ENCODE data around the gene TBCB.
"Not testable (repeated sequence)": the region's sequence is repeated elsewhere in the genome, so short reads cannot be mapped to it uniquely, and the experiment has no call there.

Gene TBCB

DNA sequence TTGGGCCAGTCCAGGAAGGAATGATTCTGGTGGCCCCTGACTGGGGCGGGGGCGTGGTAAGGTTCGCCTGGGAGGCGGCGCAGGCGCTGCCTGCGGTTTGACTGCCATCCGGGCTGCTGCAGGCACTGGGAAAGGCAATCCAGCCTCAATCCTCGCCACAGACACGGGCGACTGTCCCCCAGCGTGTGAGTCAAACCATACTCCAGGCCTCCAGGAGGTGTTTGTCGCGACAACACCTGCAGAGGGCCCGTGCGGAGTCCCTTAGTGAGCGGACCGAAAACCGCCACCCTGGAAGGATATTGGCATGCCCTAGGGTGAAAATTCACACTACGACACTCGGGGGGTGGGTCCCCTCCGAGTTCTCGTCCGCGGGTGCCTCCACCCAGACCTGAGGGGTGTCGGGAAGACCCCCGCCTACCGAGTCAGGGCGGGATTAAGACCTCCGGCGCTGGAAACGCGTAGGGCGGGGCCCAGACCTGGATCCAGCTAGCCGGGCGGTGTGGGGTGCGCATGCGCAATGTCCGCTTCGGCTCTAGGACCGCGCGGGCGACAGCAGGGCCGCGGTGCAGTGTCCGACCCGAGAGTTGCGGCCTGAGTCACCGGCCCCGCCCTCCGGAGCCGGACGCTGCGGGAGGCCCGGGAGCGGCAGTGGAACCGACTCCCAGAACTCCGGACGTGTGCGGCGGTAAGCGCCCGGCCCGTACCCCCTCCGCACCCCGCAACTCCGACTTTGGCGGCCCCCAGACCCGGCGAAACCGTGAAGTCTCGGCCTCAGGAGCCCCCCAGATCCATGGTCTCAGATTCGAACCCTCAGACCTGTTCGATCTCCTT is 24.4 kb downstream of the TBCB start, which contains the start of gene CAPNS1:
TSS of gene CAPNS1 (plus strand) at position 594 of the 831 bp plus-strand sequence. CDS start 946 bp downstream, outside the sequence.
- DNase-seq, result peak; percentile 93

DNA sequence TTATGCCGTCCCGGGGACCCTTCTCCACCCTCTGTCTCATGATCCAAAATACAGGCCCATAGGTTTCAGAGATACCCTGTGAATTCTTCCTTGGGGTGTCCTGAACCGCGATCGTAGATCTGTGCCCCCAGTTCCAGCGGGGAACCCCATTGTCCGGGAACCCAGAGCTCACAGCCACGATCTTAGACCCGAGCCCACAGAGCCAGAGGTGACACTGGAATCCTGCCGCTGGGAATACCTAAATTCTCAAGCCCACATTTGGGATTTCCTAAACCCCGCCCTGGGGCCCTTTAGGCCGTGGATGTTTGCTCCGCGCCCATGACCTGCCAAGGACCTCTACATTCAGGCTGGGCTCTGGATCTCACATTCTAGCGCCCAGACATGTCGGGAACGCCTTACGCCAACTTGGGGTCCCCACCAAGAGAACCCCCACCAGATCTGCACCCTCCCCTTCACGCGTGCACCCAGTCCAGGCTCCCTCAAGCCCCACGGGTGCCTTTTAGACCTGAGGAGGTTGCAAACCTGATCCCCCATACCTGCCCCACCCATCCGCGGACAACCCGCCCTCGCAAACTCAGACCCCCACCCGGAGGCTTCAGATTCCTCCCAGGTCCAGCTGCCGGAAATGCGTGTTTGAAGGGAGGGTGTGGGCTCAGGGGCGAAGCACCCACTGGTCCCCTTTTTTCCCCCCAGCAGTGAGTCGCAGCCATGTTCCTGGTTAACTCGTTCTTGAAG is 25.2 kb downstream of the TBCB start:
- DNase-seq, result no peak

DNA sequence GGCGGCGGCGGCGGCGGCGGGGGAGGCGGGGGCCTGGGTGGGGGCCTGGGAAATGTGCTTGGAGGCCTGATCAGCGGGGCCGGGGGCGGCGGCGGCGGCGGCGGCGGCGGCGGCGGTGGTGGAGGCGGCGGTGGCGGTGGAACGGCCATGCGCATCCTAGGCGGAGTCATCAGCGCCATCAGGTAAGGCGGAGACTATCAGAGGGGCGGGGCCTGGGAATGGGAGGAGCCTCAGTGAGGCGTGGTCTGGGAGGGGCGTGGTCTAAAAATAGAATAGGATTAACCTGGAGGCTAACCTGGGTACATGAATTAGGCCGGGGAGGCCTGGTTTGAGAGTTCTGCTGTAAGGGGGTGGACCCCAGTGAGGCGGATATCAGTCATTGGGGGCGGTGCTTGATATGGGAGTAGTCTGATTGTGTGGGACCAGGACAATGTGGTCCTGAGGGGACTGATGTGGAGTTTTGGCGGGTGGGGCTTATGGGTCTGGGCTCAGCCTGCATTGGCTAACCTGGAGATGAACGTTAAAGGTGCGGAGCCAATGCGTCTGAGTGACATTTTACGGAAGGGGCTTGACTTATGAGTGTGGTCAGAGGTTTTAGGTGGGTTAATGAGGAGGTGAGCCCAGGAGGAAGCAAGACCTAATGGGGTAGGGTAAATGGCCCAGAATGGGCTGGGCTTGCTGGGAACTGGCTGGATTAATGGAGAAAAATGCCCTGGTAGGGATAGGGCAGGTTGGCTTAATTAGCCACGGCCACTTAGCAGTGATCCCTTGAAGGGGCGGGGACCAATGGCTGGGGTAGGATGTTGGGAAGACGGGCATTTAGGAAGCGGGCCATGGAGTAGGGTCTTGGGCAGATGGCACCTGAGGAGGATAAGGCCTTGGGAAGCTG is 26.0 kb downstream of the TBCB start:
- DNase-seq, result peak; percentile 91 to 95

DNA sequence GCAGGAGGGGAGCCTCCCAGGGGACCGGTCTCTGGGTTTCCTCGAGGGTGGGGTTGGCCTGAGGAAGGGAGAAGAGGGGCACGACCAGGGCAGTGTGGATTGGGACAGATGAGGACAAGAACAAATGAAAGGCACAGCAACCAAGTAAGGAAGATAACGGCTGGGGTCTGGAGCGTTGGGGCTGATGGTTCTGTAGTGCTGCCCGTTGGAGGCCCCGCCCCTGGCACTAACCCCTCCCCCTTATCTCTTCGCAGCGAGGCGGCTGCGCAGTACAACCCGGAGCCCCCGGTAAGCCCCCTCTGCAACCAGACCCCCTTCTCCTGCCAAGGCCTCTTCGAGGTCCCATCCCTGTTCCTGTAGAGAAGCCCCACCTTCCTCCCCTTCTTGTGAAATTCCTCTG is 26.8 kb downstream of the TBCB start:
- no peak for DNase-seq

DNA sequence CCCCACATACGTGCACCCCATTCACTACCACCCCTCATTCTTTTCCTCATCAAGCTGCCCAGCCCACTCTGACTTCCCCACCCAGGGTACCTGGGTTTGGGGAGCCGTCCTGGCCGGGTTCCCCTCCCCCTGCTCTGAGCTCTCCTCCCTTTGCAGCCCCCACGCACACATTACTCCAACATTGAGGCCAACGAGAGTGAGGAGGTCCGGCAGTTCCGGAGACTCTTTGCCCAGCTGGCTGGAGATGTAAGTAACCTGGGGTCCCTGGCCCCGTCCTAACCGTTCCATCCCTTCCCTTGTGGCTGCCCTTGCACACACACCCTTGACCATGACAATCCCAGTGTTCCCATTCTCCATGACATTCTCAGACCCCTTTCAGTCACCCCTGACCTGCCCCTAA is 27.2 kb downstream of the TBCB start:
- no peak for DNase-seq

DNA sequence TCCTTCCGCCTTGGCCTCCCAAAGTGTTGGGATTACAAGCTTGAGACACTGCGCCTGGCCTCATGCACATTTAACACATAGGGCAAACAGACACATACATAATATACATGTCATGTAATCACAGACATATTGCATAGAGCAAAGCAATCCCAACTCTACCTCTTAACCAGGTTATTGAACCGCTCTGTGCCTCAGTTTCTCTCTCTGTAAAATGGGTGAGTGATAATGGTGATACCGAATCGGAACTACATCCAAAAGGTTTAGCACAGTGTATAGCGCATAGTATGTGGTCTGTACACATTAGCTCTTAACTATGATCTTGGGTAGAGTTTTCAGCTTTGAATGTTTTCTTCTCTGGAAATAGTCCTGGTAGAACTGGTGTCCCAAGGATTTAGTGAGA is 29.4 kb downstream of the TBCB start:
- DNase-seq, result no peak

DNA sequence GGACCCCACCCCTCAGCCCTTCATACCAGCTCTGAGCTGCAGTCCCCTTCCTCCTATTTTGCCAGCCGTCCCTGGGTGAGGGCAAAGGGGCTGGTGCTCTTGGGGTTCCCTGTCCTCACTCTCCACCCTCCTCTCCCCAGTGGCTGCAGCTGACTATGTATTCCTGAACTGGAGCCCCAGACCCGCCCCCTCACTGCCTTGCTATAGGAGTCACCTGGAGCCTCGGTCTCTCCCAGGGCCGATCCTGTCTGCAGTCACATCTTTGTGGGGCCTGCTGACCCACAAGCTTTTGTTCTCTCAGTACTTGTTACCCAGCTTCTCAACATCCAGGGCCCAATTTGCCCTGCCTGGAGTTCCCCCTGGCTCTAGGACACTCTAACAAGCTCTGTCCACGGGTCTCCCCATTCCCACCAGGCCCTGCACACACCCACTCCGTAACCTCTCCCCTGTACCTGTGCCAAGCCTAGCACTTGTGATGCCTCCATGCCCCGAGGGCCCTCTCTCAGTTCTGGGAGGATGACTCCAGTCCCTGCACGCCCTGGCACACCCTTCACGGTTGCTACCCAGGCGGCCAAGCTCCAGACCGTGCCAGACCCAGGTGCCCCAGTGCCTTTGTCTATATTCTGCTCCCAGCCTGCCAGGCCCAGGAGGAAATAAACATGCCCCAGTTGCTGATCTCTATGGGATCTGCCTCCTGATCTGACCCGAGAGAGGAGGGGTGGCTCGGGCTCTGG is 34.6 kb downstream of the TBCB start:
- DNase-seq, result no peak

DNA sequence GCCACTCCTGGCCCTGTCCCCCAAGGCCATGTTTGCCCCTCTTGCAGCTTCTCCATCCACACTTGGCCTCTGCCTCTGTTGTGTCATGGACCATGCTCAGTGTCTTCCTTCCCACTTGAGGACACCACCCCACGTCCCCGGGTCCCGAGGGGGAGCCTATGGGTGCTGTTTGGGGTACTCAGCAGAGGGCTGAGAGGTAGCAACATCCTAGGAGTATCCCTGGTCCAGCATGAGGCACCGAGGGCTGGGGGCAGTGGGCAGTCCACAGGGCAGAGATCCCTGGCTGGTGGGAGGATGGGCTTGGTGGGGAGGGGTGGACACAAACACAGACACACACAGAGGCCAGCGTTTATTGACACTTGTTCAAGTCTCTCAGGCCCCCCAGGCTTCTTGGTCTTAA is 35.3 kb downstream of the TBCB start:
- DNase-seq, result no peak

DNA sequence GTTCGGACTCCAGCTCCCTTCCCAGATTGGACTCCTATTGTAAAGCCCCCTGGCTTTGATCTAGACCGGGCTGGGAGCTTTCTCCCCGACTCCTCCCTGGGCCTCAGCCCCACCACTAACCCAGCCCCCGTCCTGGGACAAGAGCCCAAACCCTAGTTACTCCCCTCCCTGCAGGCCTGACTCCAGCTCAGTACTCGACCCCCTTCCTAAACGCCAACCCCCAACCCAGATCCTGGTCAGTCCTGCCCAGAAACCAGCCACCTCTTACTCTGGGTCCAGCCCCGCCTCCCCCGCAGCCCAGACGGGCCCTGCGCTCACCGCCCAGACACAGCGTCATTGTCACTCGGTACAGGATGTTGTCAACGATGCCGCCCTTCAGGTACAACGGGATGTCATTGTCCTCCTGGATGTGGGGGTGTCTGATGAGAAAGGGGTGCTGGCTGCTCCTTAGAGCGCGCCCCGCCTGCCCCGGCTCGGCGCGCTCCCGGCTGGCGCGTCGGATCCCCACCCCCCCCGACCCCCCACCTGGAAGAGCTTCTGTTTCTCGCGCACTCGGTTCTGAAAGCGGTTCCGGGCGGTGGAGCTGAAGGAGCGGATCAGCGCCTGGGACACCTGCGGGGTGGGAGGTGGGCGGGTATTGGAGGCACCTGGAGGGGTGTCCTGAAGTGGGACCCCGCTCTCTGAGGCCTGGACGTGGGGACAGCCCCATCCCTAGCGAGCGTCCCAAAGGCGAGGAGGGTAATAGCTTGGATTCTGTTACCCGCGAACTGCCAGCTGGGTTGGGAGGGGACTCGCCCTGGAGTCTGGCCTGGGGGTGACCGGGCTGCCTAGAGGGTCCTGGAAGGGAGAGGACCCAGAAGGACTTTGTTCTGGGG is 36.1 kb downstream of the TBCB start:
- no peak for DNase-seq

DNA sequence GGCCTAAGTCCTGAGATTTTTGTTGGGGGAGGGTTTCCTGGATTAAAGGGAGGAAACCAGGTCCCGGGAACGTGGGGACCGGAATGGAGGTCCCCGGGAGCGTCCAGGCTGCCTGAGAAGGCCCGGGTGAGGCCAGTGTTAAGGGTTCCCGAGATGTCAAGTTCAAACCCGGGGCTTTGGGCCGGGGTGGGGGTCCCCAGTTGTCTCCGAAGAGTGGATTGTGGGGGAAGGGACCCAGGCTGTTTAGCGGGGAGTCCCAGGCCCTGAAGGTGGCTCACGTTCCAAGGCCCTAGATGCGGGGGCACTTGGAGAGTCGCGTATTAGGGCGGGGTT is 36.7 kb downstream of the TBCB start:
- no peak for DNase-seq

DNA sequence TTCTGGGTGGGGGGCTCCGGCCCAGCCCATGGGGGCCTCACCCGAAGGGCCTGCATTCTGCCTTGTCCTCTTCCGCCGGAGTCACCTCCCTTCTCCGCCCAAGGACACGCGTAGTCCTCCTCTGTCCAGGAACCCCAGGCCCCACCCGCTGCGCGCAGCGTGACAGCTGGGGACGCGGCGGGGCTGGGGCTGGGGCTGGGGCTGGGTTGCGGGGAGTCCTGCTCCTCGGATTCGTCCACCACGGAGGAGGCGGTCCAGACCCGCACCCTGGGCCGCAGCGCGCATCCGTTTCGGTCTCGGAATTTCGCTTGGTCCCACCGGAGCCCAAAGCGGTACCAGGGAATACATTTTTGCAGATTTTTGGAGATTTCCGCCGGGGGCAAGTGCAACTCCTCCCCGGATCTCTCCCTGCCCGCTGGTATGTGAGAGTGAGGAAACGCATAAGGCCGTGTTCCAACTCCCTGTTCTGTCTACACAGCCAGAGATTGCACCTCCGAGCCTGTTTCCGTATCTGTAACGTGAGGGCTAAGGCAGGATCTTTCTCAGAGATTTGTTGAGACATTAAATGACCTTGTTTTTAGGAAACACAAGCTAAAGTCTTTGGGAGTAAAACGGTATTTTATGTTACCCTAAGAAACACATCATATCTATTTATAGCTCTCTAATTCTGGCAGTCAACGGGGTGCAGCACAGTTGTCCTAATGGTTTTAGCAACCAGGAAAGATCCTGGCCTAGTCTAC is 37.3 kb downstream of the TBCB start, which contains the start of gene COX7A1:
TSS of gene COX7A1 (minus strand) at position 96 of the 740 bp plus-strand sequence. CDS start at position 56, 40 bp downstream.
- no peak for DNase-seq

DNA sequence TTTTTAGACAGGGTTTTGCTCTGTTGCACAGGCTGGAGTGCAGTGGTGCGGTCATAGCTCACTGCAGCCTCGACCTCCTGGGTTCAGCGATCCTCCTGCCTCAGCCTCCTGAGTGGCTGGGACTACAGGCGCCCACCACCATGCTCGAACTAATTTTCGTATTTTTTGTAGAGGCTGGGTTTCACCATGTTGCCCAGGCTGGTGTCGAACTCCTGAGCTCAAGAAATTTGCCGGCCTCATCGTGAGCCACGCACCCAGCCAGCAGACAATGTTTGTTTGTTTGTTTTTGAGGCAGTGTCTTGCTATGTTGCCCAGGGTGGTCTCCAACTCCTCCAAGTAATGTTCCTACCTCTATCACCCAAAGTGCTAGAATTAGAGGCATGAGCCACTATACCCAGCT is 37.9 kb downstream of the TBCB start:
- DNase-seq, result no peak

DNA sequence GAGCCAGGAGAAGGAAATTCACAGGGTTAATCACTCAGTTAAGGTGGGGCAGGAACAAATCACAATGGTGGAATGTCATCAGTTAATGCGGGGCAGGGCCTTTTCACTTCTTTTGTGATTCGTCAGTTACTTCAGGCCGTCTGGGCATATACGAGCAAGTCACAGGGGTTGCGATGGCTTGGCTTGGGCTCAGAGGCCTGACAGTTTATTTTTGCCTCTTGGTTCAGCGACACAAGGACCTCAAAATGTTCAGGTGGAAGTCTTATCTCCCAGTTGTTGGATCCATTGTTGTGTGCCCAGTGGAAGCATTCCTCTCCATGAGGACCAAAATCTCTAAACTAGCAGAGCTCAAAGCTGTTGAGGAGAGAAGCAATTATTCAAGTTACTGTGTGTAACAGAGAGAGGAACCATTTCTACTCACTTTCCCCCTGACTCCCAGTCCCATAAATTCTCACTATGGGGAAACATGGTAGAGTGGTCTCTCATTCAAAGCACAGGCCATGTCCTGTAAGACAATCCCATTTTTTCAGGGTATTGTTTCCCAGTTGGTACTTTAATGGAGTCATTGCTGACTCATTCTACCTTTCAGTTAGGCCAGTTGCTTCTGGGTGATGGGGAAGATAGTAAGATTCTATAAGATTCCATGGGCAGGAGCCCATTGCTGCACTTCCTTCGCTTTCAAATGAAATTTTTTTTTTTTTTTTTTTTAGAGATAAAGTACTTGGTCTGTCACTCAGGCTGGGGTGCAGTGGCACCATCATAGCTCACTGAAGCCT is 45.7 kb downstream of the TBCB start:
- DNase-seq, result no peak

DNA sequence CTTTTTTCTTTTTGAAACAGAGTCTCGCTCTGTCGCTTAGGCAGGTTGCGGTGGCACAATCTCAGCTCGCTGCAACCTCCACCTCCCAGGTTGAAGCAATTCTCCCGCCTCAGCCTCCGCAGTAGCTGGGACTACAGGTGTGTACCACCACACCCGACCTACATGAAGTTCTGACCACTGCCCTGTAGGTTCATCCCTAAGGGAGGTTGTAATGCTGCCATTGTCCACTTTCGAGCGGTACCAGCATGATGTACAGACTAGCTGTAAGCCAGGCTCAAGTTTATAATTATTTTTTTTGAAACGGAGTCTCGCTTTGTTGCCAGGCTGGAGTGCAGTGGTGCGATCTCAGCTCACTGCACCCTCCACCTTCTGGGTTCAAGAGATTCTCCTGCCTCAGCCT is 48.5 kb downstream of the TBCB start:
- no peak for DNase-seq

DNA sequence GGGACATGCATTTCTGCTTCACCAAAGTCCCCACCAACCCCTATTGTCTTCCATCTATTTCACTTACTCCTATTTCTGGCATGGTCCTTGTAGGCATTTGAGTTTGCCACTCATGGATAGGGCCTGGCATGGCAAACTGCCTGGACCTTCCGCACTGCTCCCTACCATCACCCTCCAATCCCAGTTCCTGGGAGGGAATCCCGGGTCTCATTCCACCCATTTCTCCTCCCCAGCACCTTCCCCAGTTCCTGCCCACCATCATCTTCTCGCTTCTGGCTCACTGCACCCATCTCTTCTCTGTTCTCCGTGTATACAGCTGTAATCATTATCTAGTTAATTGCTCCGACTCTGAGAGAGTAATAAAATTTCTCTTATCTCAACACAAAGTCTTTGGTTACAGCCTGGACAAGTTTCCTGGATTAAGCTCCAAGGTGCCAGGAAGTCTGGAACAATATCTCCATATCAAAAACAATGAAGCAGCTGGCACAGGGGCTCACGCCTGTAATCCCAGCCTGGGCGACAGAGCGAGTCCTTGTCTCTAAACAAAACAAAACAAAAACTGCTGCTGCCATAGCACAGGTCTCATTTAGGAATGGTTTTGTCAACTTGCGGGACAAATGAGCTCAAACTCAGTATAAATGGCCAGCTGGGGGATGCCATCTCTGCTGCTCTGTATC is 54.0 kb downstream of the TBCB start:
- no peak for DNase-seq

DNA sequence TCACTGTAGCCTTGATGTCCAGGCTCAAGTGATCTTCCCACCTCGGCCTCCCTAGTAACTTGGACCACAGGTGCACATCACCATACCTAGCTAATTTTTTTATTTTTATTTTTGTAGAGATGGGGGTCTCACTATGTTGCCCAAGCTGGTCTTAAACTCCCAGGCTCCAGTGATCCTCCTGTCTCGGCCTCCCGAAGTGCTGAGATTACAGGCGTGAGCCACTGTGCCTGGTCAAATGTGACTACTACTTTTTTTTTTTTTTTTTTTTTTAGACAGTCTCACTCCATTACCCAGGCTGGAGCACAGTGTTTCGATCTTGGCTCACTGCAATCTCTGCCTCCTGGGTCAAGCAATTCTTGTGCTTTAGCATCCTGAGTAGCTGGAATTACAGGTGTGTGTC is 57.6 kb downstream of the TBCB start:
- DNase-seq, result no peak

DNA sequence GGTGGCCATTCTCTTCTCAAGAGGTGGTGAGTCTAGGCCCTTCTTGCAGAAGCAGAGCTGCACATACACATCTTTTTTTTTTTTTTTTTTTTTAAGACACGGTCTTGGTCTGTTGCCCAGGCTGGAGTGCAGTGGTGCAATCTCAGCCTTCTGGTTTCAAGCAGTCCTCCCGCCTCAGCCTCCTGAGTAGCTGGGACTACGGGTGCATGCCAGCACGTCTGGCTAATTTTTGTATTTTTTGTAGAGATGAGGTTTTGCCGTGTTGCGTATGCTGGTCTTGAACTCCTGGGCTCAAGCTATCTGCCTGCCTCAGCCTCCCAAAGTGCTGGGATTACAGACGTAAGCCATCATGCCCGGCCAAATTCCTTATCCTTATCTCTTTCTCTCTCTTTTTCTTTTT is 58.6 kb downstream of the TBCB start:
- DNase-seq, result not testable (repeated sequence)
